Sigmoid colon (tissue), 7 donors: ENCODE measurements around the gene MAU2. TPM values are rescaled to one million over a fixed set of nuclear protein-coding genes. Genes with fewer than 3 reads are reported as not detected.
A peak's percentile ranks its signal among the peaks of the same experiment; 100 is the strongest.

Experiments
- DNase-seq: peaks from one replicate; pipeline ENCODE4 v3.0.0-alpha.2; 2019
- H3K27ac ChIP-seq, 4 donors: fragments of 200-600 bp; sonication (generic); one replicate each; pipeline ENCODE4 v1.5.1; 2016 to 2019; ENCODE audit warnings: mild to moderate bottlenecking in 1 of 4
- H3K27me3 ChIP-seq, 3 donors: fragments of 200-600 bp; sonication (generic); one replicate each; pipeline ENCODE4 v1.5.1; 2019; ENCODE audit warnings: mild to moderate bottlenecking in 1 of 3
- H3K36me3 ChIP-seq, 4 donors: fragments of 200-600 bp; sonication (generic); one replicate each; pipeline ENCODE4 v1.5.1; 2016 to 2019
- H3K4me1 ChIP-seq, 4 donors: fragments of 200-600 bp; sonication (generic); one replicate each; pipeline ENCODE4 v1.5.1; 2017 to 2019
- H3K4me3 ChIP-seq, 4 donors: fragments of 200-600 bp; sonication (generic); one replicate each; pipeline ENCODE4 v1.5.1; 2017 to 2019; ENCODE audit warnings: mild to moderate bottlenecking in 2 of 4, moderate library complexity in 1 of 4
- H3K9me3 ChIP-seq, 4 donors: fragments of 200-600 bp in 3 of 4; sonication (generic) in 3 of 4; one replicate each; pipeline versions ENCODE4 v1.5.1 to v1.6.1; 2013 to 2019
- EP300 ChIP-seq, 4 donors: sonication (generic); formaldehyde crosslinking; IDR thresholded peaks; one replicate each; pipeline ENCODE4 v1.6.1; 2017; ENCODE audit warnings: antibody characterized with exemption in 4 of 4
- POLR2A ChIP-seq, 2 donors: fragments of 450-650 bp; IDR thresholded peaks; one replicate each; pipeline ENCODE4 v1.6.1; 2016; ENCODE audit warnings: antibody characterized with exemption in 2 of 2, mild to moderate bottlenecking in 2 of 2, moderate library complexity in 2 of 2
- POLR2AphosphoS5 ChIP-seq, 4 donors: sonication (generic); formaldehyde crosslinking; IDR thresholded peaks; one replicate each; pipeline ENCODE4 v1.6.1; 2017; ENCODE audit warnings: antibody characterized with exemption in 4 of 4
- WGBS, 2 donors: extraction: QIAGEN DNeasy Blood & Tissue Kit; methylation state at CpG; one replicate each; pipeline ENCODE4 v1.1.7; 2013; 5-methylcytosine and 5-hydroxymethylcytosine counted together
- intact Hi-C: fragments of 100-400 bp; cut with DNase I; formaldehyde crosslinking; loops from one replicate; pipeline ENCODE4 v1.15.1; 2023
- polyA plus RNA-seq, 3 donors: library from polyadenylated mRNA; stranded (reverse); fragments of 200-250 nt; gene quantifications; one replicate each; pipeline ENCODE4 v1.2.3, GENCODE V29; 2013
- total RNA-seq, 4 donors: library from RNA; depleted of rRNA; stranded (reverse); fragments of >200 nt; gene quantifications; one replicate each; pipeline ENCODE4 v1.1.0, GENCODE V29; 2016
- TF ChIP-seq, protein P1 (sequence below), 4 experiments: fragments of 450-650 bp in 3 of 4; fragments of 200-600 bp in 1 of 4; IDR thresholded peaks; one replicate each; pipeline ENCODE4 v1.5.1; 2016 to 2019; ENCODE audit warnings: antibody characterized with exemption in 4 of 4, mild to moderate bottlenecking in 3 of 4, moderate library complexity in 2 of 4
- donor health status: healthy with polysubstance abuse.
- donor health status: Bipolar disorder and iron deficiency.
- donor health status: healthy.

The MAU2 gene
- total and polyA plus RNA-seq, 7 donors: 7.8 to 94.4 (median 33.3) TPM

DNA sequence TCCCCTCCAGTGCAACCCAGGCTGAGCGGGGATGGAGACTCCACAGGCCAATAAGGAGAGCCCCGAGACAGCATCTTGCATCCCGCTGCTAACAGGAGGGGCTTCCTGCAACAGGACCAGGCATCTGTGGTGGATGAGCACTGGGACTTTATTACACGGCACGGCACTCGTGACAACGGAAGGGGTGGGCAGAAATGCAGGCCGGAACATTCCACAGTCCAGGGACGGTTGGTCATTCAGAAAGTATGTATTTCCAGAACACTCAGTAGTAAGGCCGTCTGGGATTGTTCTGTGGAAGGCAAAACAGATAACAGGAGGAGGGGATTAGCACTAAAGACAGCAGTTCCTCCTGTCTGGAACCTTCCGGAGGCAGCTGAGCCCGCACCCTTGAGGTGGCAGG lies 44.2 kb upstream of the MAU2 start:
- H3K27me3 ChIP-seq: peaks cover 0 to 18% (median 16%) of the 10 kb centered on the region in 3 donors
- WGBS, 2 donors: 94 to 95% methylated on average over 12 of the region's 12 CpGs
- peak overlapping the region in 1 of 4 donors; percentile 23 for H3K27ac ChIP-seq
- no peaks in the 10 kb centered on the region for H3K9me3 ChIP-seq
- no peak overlapping the region for H3K4me3 ChIP-seq
- no peak for TF ChIP-seq EP300 (IDR thresholded peaks at IDR 0.05)
- DNase-seq: no peak
- peaks cover 31 to 61% (median 40%) of the 10 kb centered on the region in 4 donors for H3K36me3 ChIP-seq
- intact Hi-C loops: no loop called here
- H3K4me1 ChIP-seq: peaks cover 0 to 12% (median 9%) of the 10 kb centered on the region in 4 donors

DNA sequence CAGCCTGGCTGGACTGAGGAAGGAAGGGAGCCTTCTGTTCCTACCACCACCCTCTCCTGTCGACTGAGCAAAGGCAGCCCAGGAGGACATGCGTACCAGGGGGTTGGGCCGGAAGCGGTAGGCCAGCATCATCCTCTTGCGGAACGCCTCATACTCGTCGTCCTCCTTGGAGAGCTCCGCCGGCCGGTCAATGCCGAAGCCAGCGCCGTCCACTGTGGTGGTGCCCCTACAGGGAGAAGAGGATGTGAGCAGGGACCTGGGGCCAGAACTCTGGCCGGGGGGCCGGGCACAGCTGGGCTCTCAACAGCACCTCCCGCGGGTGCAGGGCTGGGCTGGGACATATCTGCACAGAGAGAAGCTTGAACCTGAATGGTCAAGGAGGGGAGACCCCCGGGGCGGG lies 43.8 kb upstream of the MAU2 start:
- Histone ChIP-seq H3K4me1 (peaks cover 0 to 12% (median 9%) of the 10 kb centered on the region in 4 donors), H3K9me3 (no peaks in the 10 kb centered on the region), H3K4me3 (no peak overlapping the region), H3K27ac (peak overlapping the region in 1 of 4 donors; percentile 23), H3K36me3 (peaks cover 31 to 65% (median 44%) of the 10 kb centered on the region in 4 donors), H3K27me3 (peaks cover 0 to 18% (median 16%) of the 10 kb centered on the region in 3 donors)
- intact Hi-C loops: no loop called here
- TF ChIP-seq POLR2A (IDR thresholded peaks at IDR 0.05) (no peak), EP300 (IDR thresholded peaks at IDR 0.05) (no peak), POLR2AphosphoS5 (IDR thresholded peaks at IDR 0.05) (no peak)
- TF ChIP-seq, protein P1, sequence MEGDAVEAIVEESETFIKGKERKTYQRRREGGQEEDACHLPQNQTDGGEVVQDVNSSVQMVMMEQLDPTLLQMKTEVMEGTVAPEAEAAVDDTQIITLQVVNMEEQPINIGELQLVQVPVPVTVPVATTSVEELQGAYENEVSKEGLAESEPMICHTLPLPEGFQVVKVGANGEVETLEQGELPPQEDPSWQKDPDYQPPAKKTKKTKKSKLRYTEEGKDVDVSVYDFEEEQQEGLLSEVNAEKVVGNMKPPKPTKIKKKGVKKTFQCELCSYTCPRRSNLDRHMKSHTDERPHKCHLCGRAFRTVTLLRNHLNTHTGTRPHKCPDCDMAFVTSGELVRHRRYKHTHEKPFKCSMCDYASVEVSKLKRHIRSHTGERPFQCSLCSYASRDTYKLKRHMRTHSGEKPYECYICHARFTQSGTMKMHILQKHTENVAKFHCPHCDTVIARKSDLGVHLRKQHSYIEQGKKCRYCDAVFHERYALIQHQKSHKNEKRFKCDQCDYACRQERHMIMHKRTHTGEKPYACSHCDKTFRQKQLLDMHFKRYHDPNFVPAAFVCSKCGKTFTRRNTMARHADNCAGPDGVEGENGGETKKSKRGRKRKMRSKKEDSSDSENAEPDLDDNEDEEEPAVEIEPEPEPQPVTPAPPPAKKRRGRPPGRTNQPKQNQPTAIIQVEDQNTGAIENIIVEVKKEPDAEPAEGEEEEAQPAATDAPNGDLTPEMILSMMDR (IDR thresholded peaks at IDR 0.05): no peak
- no peak for DNase-seq
- 96% methylated on average over 20 of the region's 20 CpGs for WGBS, 2 donors

GRCh38 chr19:19278315-19278714 lies 42.3 kb upstream of the MAU2 start:
- 96 to 97% methylated on average over 7 of the region's 7 CpGs for WGBS, 2 donors
- Histone ChIP-seq H3K9me3 (no peaks in the 10 kb centered on the region), H3K27me3 (peaks cover 0 to 8% (median 5%) of the 10 kb centered on the region in 3 donors), H3K36me3 (peaks cover 31 to 80% (median 49%) of the 10 kb centered on the region in 4 donors), H3K4me1 (peaks cover 0 to 3% (median 1%) of the 10 kb centered on the region in 4 donors), H3K4me3 (no peak overlapping the region), H3K27ac (no peak overlapping the region)
- DNase-seq: no peak
- TF ChIP-seq POLR2AphosphoS5 (IDR thresholded peaks at IDR 0.05) (no peak), POLR2A (IDR thresholded peaks at IDR 0.05) (no peak), EP300 (IDR thresholded peaks at IDR 0.05) (no peak)
- TF ChIP-seq, protein P1 (IDR thresholded peaks at IDR 0.05): no peak
- intact Hi-C loops: no loop called here

DNA sequence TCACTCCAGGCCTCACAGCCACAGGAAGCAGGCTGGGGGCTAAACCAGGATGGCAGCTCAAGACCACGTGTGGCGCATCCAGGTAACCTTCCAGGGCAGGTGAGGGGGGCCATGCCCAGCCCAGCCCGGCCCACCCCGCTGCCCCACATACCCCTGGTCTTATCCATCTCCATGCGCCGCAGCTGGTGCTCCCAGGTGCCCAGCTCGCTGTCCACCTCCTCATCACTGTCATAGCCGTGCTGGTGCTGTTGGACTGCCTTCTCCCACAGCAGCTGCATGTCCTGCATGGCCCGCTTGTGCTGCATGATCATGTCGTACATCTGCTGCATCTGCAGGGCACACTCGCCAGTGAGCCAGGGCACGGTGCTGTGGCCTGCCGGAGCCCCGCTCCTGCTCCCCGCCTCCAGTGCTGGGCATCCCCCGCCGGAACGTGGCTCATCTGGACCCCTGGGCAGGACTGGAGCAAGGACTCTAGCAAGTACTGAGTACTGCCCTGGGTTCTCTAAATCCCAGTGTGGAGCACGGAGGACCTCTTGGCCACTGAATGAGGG lies 41.5 kb upstream of the MAU2 start:
- no peaks in the 10 kb centered on the region for H3K27me3 ChIP-seq
- H3K36me3 ChIP-seq: peaks cover 31 to 88% (median 56%) of the 10 kb centered on the region in 4 donors
- WGBS, 2 donors: 96% methylated on average over 19 of the region's 19 CpGs
- no peaks in the 10 kb centered on the region for H3K4me1 ChIP-seq
- intact Hi-C loops: no loop called here
- no peak overlapping the region for H3K4me3 ChIP-seq
- DNase-seq: no peak
- H3K27ac ChIP-seq: no peak overlapping the region
- TF ChIP-seq, protein P1 (IDR thresholded peaks at IDR 0.05): no peak
- no peak for TF ChIP-seq POLR2A (IDR thresholded peaks at IDR 0.05)
- TF ChIP-seq EP300 (IDR thresholded peaks at IDR 0.05): no peak
- no peak for TF ChIP-seq POLR2AphosphoS5 (IDR thresholded peaks at IDR 0.05)
- no peaks in the 10 kb centered on the region for H3K9me3 ChIP-seq

DNA sequence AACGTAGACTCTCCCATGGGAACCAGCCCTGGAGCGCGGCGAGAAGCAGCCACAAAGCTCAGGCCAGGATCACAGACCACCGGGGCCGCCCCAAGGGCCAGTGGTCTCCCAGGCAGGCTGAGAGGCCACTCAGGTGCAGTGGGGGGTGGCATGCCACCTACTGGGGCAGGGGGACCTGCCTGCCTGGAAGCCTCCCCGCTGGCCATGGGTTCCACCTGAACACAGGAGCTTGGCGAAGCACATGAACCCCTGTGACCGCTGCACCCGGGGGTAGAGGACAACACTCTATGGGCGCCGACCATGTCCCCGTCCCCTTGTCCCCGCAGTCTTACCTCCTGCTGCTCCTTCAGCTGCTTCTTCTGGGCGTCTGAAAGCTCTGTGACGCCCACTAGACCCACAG lies 40.8 kb upstream of the MAU2 start:
- Histone ChIP-seq H3K36me3 (peaks cover 31 to 93% (median 56%) of the 10 kb centered on the region in 4 donors), H3K4me3 (no peak overlapping the region), H3K9me3 (no peaks in the 10 kb centered on the region), H3K4me1 (no peaks in the 10 kb centered on the region), H3K27me3 (no peaks in the 10 kb centered on the region), H3K27ac (no peak overlapping the region)
- DNase-seq: no peak
- TF ChIP-seq, protein P1 (IDR thresholded peaks at IDR 0.05): no peak
- no peak for TF ChIP-seq POLR2A (IDR thresholded peaks at IDR 0.05)
- intact Hi-C loops: no loop called here
- 97 to 98% methylated on average over 16 of the region's 16 CpGs for WGBS, 2 donors
